Stimulated activated CD4-positive, alpha-beta T cell treated with anti-CD3 and anti-CD28 coated beads, TNF-alpha, amount 100 ng/mL, for 1 hour (primary cell): ENCODE results near the gene DNMT3B.
"Not testable (repeated sequence)": the region's sequence is repeated elsewhere in the genome, so short reads cannot be mapped to it uniquely, and the experiment has no call there.

Experiments
- DNase-seq, 3 donors: peaks; one replicate each; pipeline ENCODE4 v3.0.0-alpha.2; 2020; ENCODE audit warnings: low read depth in 3 of 3, low spot score in 1 of 3

Gene DNMT3B

DNA sequence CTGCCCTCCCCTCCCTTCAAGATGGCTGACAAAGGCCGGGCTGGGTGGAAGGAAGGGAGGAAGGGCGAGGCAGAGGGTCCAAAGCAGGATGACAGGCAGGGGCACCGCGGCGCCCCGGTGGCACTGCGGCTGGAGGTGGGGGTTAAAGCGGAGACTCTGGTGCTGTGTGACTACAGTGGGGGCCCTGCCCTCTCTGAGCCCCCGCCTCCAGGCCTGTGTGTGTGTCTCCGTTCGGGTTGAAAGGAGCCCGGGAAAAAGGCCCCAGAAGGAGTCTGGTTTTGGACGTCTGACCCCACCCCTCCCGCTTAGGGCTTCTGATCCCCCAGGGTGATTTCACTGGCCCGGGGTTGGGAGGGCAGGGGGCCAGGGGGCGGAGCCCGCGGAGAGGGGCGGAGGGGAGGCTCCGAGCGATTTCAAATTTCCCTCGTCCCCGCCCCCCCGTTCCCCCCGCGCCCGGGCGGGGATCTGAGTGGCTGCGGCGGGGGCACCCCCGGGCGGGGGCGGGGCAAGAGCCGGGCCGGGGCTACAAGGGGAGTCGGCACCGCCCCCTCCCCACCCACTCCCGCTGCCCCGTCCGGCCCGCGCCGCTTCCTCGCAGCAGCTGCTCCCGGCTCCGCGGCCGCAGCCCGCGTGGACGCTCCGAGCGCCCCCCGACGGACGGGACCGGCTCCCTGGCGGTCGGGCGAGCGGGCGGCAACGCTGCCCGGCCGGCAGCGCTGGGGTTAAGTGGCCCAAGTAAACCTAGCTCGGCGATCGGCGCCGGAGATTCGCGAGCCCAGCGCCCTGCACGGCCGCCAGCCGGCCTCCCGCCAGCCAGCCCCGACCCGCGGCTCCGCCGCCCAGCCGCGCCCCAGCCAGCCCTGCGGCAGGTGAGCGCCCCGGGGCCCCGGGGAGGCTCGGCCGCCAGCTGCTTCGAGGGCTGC lies at the start of gene DNMT3B:
DNMT3B (plus strand) TSS at position 555 of the 923 bp plus-strand sequence. CDS start 17,939 bp downstream, outside the sequence.
- DNase-seq: peak in 2 of 3 donors; percentile 39 to 61

DNA sequence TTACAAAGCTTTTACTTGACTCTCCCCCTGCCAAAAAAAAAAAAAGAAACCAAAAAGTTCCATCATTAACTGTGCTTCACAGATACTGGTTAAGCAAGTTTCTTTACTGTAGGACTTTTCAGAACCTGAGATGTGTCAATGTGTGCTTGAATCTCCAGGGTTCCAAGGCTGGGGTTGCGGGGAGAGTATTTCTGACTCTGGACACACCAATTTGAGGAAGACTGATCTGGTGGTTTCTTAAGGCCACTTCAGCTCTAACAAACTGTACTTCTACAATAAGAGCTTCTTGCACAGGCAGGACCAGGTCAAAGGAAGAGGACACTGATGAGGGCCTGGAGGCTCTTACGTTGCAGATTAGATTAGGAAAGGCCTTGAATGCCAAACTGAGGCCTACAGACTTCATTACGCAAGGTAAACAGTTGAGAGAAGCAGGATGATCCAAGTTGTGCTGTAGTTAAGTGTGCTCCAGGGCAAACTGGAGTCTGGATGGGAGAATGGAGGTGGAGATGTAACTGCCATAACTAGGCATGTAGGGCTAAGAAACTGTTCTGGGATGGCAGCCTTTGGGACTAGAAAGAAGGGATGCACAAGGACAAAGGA lies 43.3 kb upstream of the DNMT3B start:
- DNase-seq: no peak

DNA sequence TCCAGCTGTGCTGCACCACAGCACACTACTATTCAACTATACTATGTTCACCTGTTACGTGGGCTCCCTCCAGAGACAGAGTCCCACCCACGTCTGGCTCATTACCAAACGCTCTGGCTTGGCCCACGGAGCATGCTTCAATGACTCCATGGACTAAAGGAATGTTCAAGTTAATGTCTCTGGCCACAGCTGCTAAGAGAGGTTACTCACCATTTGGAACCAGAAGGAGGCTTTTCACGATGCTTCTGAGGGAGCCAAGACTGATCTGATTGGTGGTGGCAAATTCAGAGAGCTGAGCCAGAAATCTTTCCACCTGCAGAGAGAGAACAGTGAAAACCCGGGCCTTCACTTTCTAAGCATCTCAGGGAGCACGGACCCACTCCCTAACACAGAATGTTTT lies 34.5 kb upstream of the DNMT3B start:
- no peak for DNase-seq

DNA sequence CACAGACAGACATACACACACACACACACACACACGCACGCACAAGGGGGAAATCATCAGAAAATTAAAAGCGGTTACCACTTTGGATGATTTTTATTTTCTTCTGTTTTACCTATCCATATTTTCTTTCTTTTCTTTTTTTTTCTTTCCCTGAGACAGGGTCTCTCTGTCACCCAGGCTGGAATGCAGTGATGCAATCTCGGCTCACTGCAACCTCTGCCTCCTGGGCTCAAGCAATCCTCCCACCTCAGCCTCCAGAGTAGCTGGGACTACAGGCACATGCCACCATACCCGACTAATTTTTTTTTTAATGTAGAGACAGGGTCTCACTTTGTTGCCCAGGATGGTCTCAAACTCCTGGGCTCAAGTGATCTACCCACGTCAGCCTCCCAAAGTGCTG lies 33.8 kb upstream of the DNMT3B start:
- DNase-seq: not testable (repeated sequence)

DNA sequence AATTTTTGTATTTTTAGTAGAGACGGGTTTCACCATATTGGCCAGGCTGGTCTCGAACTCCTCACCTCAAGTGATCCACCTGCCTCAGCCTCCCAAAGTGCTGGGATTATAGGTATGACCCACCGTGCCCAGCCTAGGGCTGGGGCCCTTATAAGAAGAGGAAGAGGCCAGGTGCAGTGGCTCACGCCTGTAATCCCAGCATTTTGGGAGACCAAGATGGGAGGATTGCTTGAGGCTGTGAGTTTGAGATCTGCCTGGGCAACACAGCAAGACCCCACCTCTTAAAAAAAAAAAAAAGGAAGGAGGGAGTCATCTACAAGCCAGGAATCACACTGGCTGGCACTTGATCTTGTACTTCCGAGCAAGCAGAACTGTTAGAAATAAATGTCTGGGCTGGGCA lies 32.9 kb upstream of the DNMT3B start:
- not testable (repeated sequence) for DNase-seq

DNA sequence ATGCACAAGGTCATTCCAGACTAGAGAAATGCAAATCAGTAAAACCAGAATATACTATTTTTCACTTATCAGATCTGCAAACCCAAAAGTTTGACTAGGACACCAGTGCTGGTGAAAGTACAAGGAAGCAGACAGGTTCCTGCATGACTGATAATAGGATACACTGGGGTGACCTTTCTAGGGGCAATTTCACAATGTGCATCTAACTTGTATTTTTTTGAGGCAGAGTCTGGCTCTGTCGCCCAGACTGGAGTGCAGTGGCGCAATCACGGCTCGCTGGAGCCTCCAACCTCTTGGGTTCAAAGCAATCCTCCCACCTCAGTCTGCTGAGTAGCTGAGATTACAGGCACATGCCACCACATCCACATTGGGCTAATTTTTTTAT lies 30.3 kb upstream of the DNMT3B start:
- no peak for DNase-seq

DNA sequence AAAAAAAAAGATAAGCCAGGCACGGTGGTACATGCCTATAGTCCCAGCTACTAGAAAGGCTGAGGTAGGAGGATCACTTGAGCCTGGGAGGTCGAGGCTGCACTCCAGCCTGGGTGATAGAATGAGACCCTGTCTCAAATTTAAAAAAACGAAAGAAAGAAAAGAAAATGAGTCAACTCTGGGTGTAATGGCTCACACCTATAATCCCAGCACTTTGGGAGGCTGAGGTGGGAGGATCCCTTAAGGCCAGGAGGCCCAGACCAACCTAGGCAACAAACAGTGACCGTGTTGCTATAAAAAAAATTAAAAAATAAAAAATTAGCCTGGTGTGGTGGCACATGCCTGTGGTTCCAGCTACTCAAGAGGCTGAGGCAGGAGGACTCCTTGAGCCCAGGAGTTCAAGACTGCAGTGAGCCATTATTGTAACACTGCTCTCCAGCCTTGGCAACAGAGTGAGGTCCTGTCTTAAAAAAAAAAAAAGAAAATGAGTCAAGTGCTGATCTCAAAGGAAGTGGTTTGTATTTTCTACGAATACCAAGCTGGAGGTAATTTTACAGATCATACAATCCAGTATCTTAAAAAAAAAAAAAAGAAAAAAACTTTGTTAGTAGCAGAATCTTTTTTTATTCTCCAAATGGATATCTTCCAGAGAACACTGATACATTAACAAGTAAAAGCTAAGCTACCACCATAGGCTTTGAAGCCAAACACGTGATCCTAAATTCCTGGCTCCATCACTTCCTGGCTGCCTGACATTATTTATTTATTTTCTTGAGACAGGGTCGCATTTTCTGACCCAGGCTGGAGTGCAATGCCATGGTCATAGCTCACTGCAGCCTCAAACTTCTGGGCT lies 24.6 kb upstream of the DNMT3B start:
- DNase-seq: no peak

DNA sequence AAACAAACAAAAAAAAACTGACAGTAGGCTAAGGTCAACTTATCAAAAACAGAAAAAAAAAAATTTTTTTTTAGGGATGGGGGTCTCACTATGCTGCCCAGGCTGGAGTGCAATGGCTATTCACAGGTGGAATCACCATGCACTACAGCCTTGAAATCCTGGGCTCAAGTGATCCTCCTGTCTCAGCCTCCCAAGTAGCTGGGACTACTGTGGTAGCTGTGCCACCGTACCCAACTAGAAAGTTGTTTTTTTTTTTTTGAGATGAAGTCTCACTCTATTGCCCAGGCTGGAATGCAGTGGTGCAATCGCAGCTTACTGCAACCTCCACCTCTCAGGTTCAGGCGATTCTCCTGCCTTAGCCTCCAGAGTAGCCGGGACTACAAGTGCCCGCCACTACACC lies 21.0 kb upstream of the DNMT3B start:
- no peak for DNase-seq

DNA sequence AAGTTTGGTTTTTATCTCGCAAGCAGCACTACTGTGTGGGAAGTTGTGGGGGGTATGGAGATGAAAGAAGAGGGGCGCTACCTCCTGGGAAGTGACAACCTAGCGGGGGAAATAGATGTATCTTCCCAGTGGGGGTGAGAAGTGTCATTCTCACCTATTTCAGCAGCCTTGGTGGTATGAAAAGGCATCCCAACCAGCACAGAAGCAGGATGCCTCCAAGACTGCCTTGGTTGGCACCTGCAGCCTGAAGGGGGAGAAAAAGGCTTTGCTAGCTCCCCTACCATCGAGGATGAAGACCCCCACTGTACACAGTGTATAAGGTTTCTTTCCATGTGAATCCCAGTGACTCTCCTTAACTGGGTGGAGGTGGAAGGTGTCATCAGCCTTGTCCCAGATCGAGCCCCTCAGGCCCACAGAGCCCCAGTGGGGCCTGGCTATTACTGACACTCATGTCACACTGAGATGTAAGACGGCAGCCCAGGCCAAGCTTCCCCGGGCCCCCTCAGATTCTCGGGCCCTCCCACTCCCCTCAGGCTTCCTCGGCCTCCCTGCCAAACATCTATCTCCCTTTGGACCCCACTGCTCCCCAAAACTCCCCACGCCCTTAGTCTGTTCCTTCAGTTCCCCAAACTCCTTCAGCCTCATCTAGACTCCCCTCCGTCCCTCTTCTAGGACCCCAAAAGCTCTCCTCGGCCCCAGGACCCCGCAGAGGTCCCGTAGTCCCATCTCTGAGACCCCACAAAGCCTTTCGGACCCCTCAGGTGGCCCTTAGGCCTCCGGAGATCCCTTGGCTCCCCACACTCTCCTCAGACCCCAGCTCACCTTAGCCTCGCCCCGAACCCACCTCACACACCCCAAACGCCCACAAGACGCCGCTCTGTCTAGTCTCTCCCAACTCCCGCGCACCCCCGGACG lies 19.6 kb upstream of the DNMT3B start:
- no peak for DNase-seq

DNA sequence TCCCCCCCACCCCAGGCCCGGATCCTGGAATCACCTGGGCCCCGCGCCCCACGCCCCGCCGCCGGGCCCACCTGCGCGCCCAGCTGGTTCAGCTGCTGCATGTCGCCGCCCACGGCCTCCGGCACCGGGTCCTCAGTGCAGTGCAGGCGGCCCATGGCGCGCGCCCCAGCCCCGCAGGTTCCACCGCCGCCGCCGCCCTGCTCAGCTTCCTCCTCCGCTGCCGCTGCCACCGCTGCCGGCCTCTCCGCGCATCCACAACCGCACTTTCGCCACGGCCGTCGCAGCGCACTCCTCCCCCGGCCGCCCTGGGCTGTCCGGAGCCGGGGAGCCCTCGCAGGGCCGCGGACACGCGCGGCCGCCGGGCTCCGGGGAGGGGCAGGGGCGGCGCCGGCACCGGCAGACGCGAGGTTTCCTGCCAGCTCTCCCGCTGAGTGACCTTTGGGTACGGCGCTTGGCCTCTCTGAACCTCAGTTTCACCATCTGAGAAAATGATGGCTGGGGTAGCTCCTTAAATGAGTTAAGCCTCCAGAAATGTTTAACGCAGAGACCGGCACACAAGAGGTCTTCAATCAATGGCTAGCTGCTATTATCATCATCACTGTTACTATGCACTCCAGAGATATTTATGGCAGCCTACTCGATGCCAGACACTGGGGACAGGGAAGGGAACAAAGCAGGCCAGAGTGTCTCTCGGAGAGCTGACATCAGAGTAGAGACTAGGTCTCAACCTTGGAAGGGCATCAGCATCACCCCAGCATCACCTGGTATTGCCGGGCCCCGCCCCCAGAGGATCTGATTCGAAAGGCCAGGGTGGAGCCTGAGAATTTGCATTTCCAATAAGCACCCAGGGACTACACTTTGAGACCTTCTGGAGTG lies 18.7 kb upstream of the DNMT3B start, which contains the start of gene COMMD7:
COMMD7 (minus strand) TSS at position 231 of the 876 bp plus-strand sequence; CDS start at position 155, 76 bp downstream.
- DNase-seq: peak in 2 of 3 donors; percentile 24 to 51

DNA sequence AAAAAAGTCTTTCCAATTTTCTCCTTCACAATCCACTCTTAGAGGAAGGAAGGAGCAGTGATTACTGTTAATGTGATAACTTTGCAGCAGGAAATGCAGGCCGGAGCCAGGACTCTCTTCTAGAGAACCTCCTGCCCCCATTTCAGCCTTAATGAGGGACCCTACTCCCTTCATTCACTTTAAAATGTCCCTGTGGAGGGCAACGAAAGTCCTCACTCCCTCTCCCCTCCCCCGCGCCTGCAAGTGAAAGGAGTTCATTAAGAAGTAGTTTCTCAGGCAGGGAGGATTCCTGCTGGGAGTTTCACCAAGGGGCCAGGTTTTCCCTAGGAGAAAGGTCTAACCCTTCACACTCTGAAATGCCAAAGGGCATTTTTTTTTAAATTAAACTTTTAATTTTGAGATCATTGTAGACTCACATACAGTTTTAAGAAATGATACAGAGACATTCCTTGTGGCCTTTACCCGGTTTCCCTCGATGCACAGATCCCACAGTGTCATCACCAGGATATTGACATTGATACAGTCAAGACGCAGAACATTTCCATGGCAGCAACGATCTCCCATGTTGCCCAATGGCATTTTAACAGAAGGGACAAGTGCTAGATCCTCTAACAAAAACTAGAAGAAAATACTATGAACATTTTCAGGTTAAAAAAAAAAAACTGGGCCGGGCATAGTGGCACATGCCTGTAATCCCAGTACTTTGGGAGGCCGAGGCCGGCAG lies 12.1 kb upstream of the DNMT3B start:
- DNase-seq: no peak

DNA sequence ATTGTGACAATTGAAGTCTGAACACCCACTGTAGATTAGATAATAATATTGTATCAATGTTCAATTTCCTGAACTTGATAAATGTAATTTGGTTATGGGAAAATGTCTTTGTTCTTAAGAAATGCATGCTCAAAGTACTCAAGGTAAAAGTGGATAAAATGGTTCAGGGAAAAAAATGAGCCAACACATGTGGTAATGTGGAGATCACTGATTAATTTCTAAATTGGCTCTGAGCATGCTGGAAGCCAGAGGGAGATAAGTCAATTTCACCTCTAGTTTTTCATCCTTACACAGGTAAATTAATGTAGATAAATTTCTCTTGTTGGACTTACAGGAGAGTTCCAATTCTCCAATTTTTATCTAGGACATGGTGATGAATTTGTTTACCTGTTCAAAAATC lies 10.9 kb upstream of the DNMT3B start:
- no peak for DNase-seq

DNA sequence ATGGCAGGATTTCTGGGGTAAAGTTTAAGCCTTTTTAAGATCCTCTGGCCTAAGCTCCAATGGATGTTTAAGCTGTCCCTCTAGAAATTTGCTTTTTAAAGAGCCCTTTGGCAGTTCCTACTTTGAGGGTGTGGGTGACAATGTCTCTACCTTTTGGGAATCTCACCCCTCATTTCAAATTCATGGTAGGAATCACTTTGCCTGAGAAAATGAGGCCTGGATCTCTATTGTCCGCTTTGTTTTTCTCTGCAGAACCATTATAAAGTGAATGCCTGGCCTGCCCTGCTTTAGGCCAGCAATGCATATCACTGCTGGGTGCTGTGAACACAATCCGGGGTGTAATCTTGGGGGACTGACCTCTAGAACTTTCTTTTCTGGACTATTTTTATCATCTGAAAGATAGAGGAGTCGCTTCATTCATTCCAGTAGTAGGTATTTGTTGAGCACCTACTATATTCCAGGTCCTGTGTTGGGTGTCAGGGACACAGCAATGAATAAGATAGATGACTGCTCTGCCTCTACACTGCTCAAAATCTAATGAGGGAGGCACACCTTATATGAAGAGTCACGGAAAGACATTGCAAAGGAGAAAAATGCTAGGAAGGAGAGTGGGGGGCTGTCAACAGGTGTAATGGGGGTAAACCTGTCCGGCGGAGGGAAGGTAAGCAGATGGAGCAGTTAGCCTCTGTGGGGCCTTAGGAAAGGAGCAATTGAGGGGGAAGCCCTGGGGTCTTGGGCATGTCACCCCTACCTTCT lies 10.3 kb upstream of the DNMT3B start:
- no peak for DNase-seq

DNA sequence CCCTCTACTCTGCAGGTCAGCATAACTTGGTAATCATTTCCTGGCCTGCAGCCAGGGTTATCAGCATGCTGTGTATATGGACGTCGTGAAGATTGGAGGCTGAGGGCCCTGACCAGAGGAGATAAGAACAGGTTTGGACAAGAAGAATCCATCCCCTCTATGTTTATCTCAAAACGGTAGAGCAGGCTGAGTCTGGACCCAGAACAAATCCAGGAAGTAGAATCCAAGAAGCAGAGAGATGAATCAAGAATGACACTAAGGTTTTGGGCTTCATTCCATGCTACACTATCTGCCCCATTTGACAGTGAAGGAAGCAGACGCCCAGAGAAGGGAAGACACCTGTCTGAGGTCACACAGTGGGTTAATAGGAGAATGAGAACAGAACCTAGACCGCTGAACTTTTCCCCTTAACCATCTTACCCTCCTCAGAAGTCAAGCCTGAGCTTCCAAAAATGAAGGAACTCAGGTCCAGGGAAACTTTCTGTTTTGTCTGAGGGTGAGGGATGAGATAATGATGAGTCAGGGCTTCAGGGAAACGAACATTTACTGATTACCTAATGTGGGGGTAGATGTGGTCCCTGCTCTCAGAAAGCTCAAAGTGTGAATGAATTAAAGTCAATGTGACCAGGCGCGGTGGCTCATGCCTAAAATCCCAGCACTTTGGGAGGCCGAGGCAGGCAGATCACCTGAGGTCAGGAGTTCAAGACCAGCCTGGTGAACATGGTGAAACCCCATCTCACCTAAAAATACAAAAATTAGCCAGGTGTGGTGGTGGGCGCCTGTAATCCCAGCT lies 9.5 kb upstream of the DNMT3B start:
- DNase-seq: no peak

DNA sequence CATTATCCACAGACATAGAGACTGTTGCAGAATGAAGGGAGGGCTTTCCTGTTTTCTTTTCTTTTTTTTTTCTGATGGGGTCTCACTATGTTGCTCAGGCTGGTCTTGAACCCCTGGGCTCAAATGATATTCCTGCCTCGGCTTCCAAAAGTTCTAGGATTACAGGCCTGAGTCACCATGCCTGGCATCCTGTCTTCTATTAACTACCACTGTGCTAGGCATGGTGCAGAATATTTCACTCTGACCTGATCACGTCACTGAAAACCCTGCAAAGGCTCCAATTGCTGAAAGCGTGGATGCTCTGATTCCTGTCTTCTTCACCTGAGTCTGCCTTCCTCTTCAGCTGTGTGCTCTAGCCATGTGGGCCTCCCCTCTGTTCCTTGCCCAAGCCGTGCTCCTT lies 8.5 kb upstream of the DNMT3B start:
- no peak for DNase-seq

DNA sequence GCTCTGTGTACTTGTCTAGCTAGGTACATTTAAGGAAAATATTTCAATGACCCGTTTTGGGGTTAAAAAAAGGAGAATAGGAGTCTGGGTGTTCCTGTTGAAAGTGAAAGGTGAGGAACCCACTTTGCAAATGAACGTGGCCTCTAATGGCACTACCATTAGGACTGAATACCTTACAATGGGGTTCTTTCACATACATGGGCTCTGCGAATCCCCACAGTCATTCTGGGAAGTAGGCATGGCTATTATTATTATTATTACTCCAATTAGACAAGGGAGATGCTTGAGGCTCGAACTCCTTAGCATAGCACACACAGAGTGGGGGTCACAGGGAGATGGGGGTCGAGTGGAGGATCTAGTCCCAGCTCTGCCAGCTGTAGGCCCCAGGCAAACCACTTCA lies 6.0 kb upstream of the DNMT3B start:
- DNase-seq: no peak

DNA sequence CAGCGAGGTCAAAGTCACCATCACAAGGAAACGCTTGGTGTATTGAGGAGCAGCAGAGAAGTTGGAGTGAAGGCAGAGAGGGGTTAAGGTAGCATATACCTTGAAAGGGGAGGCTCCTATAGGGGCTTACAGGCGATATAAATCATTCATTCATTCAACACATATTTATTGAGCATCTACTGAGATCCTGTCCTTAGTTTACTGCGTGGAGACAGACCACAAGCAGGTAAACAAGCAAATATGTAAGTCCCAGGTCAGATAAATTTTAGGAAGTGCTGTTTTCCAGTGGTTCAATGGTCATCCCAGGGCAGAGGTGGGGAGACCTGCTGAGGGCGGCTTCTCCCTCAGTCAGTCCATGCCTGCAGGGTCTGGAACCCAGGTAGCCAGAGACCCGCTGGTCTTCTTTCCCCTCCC lies 761 bp upstream of the DNMT3B start:
- no peak for DNase-seq
